K562 (cell line): ENCODE measurements around the gene GAB2. TPM values are rescaled to one million over a fixed set of nuclear protein-coding genes. Genes with fewer than 3 reads are reported as not detected.

ENCODE experiments used
- ATAC-seq: fragments of 200-7000 bp; cut with Tn5 transposase; 3 replicates; pipeline ENCODE4 v1.9.1; 2020; ENCODE audit warnings: moderate library complexity
- BruUV-seq: library from RNA; stranded (reverse); fragments of 400-500 nt; replicated peaks from 2 replicates; lab custom pipeline; 2021; lab: Mats Ljungman, UMichigan
- CTCF ChIA-PET: fragments of 300-600 bp; formaldehyde crosslinking; extraction: SDS; loops from one replicate; lab custom pipeline; 2021; ENCODE audit warnings: low intra/inter-chr PET ratio; lab: Yijun Ruan, JAX
- POLR2A ChIA-PET: fragments of 300-600, 350-650 bp; sonication (Branson Sonifier 250); formaldehyde crosslinking; extraction: SDS; loops from one replicate; lab custom pipeline; 2021; ENCODE audit warnings: antibody characterized with exemption, inconsistent platforms; lab: Yijun Ruan, JAX
- DNase-seq, 4 experiments: peaks; one replicate each; pipeline versions ENCODE4 v3.0.0 to v3.0.0-alpha.2; 2011 to 2018; ENCODE audit warnings: low spot score in 3 of 4, mixed read lengths in 3 of 4; ENCODE audit errors: extremely low read depth in 1 of 4
- FAIRE-seq: peaks from 2 replicates; lab custom pipeline; 2011; peaks lifted over from hg19 to GRCh38; lab: Jason Lieb, UNC
- H2AFZ ChIP-seq: 2 replicates; pipeline ENCODE4 v1.6.0; 2011; ENCODE audit warnings: low read depth, low read length, control low read depth, inconsistent platforms
- H3K27ac ChIP-seq: fragments of 200-600 bp; 3 replicates; pipeline ENCODE4 v1.8.0; 2011; ENCODE audit warnings: low read depth, mild to moderate bottlenecking, control low read depth, inconsistent platforms, low read length, moderate library complexity, mixed read lengths; ENCODE audit errors: extremely low read depth
- H3K27me3 ChIP-seq, 2 experiments: fragments of 300-600 bp in 1 of 2; 2 replicates in 1 of 2; 3 replicates in 1 of 2; pipeline versions ENCODE4 v1.6.0 to v1.8.0; 2011; ENCODE audit warnings: inconsistent platforms in 2 of 2, low read length in 2 of 2, mild to moderate bottlenecking in 1 of 2, mixed read lengths in 1 of 2, moderate library complexity in 1 of 2; ENCODE audit not compliant: control insufficient read depth in 2 of 2, insufficient read depth in 2 of 2
- H3K36me3 ChIP-seq: fragments of 300-600 bp; 3 replicates; pipeline ENCODE4 v1.8.0; 2011; ENCODE audit warnings: mild to moderate bottlenecking, low read length, inconsistent platforms; ENCODE audit not compliant: control insufficient read depth, insufficient read depth
- H3K4me1 ChIP-seq, 2 experiments: fragments of 200-600 bp in 1 of 2; replicated peaks in 1 of 2; 2 replicates in 1 of 2; 3 replicates in 1 of 2; pipeline versions ENCODE4 v1.5.1 to v1.8.0; 2011; ENCODE audit warnings: inconsistent platforms in 2 of 2, low read length in 2 of 2, mild to moderate bottlenecking in 1 of 2, mixed read lengths in 1 of 2, moderate library complexity in 1 of 2; ENCODE audit not compliant: control insufficient read depth in 2 of 2, insufficient read depth in 2 of 2
- H3K4me2 ChIP-seq: 2 replicates; pipeline ENCODE4 v1.6.1; 2011; ENCODE audit warnings: low read length, control low read depth, inconsistent platforms, mixed read lengths; ENCODE audit not compliant: insufficient read depth
- H3K4me3 ChIP-seq: fragments of 200-600 bp; sonication (generic), shearing (Covaris generic); 2 replicates; pipeline ENCODE4 v1.5.1; 2016; ENCODE audit warnings: control low read depth, inconsistent platforms
- H3K79me2 ChIP-seq: fragments of 200-600 bp; 3 replicates; pipeline ENCODE4 v1.8.0; 2011; ENCODE audit warnings: low read length, inconsistent platforms; ENCODE audit not compliant: control insufficient read depth, insufficient read depth
- H3K9ac ChIP-seq, 2 experiments: 2 replicates each; pipeline versions ENCODE4 v1.6.0 to v1.6.1; 2011; ENCODE audit warnings: low read depth in 2 of 2, low read length in 2 of 2, control low read depth in 1 of 2, inconsistent platforms in 1 of 2, mild to moderate bottlenecking in 1 of 2, mixed read lengths in 1 of 2; ENCODE audit not compliant: insufficient read depth in 1 of 2
- H3K9me1 ChIP-seq: one replicate; pipeline ENCODE4 v1.6.0; 2011; ENCODE audit warnings: inconsistent platforms, mild to moderate bottlenecking, low read length, moderate library complexity; ENCODE audit not compliant: control insufficient read depth, insufficient read depth
- H3K9me3 ChIP-seq: replicated peaks from 2 replicates; pipeline ENCODE4 v1.5.1; 2011; ENCODE audit warnings: low read depth, low read length, inconsistent platforms; ENCODE audit not compliant: control insufficient read depth, insufficient read depth
- H4K20me1 ChIP-seq: replicated peaks from 2 replicates; pipeline ENCODE4 v1.6.1; 2011; ENCODE audit warnings: low read length, inconsistent platforms, mixed read lengths; ENCODE audit not compliant: control insufficient read depth, insufficient read depth
- CLOCK ChIP-seq: fragments of 250-450 bp; sonication (Bioruptor Pico); IDR thresholded peaks from 2 replicates; pipeline ENCODE4 v1.4.0; 2020; ENCODE audit warnings: mild to moderate bottlenecking, moderate library complexity, borderline replicate concordance
- NKRF ChIP-seq: fragments of 450-650 bp; IDR thresholded peaks from 2 replicates; pipeline ENCODE4 v1.6.1; 2016; ENCODE audit warnings: borderline replicate concordance
- RBM22 ChIP-seq: fragments of 200-400 bp; formaldehyde crosslinking; IDR thresholded peaks from 2 replicates; pipeline ENCODE4 v1.6.1; 2018; ENCODE audit warnings: low read length, low read depth; ENCODE audit not compliant: poor library complexity, severe bottlenecking
- TAF15 ChIP-seq: fragments of 200-400 bp; formaldehyde crosslinking; IDR thresholded peaks from 2 replicates; pipeline ENCODE4 v1.6.1; 2017; ENCODE audit warnings: mild to moderate bottlenecking, low read depth, low read length, moderate library complexity
- ZKSCAN8 ChIP-seq: fragments of 200-800 bp; sonication (Bioruptor generic); IDR thresholded peaks from 2 replicates; pipeline ENCODE4 v1.6.1; 2016; ENCODE audit warnings: missing genetic modification characterization, missing compliant biosample characterization
- ZNF232 ChIP-seq: sonication (generic); formaldehyde crosslinking; IDR thresholded peaks from 2 replicates; pipeline ENCODE4 v1.8.0; 2022; ENCODE audit warnings: mild to moderate bottlenecking, missing genetic modification reagents
- ZNF76 ChIP-seq: fragments of 250-450 bp; sonication (Bioruptor Pico); IDR thresholded peaks from 2 replicates; pipeline ENCODE4 v1.4.0; 2020; ENCODE audit warnings: mild to moderate bottlenecking, moderate library complexity, borderline replicate concordance
- WGBS: fragments of 100-300 bp; shearing (Covaris generic); methylation state at CpG from one replicate; pipeline ENCODE4 v1.1.6; 2016; ENCODE audit warnings: low coverage, mixed read lengths; ENCODE audit not compliant: insufficient coverage; ENCODE audit errors: missing lambda C conversion rate; 5-methylcytosine and 5-hydroxymethylcytosine counted together
- in situ Hi-C: fragments of 300-500 bp; cut with MboI; formaldehyde crosslinking; loops from 4 replicates; pipeline ENCODE4 v1.15.0; 2018; ENCODE audit warnings: inconsistent platforms, mixed read lengths
- intact Hi-C: fragments of 100-400 bp; cut with micrococcal nuclease; formaldehyde crosslinking; loops from 2 replicates; pipeline ENCODE4 v1.14.2; 2022
- polyA plus RNA-seq, 8 experiments: library from polyadenylated mRNA; depleted of rRNA in 4 of 8; stranded (reverse) in 5 of 8; unstranded in 3 of 8; fragments of >200 nt; fragmentation: Nextera tagmentation in 2 of 8; fragmentation: Illumina TruSeq in 1 of 8; extraction: Ambion mirVana in 2 of 8; extraction: Trizol in 1 of 8; gene quantifications; 2 replicates each; pipeline versions ENCODE4 v1.2.1 to v1.2.3, GENCODE V29; 2011 to 2014; ENCODE audit warnings: inconsistent platforms in 1 of 8, missing spikeins in 1 of 8
- total RNA-seq, 7 experiments: library from RNA; depleted of rRNA in 6 of 7; stranded (reverse); fragments of >200 nt in 6 of 7; fragmentation: Illumina TruSeq in 2 of 7; extraction: Trizol in 2 of 7; gene quantifications; 2 replicates each; pipeline versions ENCODE4 v1.2.1 to v1.2.3, GENCODE V29; 2011 to 2021; ENCODE audit warnings: low replicate concordance in 1 of 7

GAB2 gene
- total and polyA plus RNA-seq, 9 of the 15 experiments (the other 6 are each of a cell fraction or from before 2014, with no cell fraction given) = 2.3 to 35.2 (median 16.1) TPM

DNA sequence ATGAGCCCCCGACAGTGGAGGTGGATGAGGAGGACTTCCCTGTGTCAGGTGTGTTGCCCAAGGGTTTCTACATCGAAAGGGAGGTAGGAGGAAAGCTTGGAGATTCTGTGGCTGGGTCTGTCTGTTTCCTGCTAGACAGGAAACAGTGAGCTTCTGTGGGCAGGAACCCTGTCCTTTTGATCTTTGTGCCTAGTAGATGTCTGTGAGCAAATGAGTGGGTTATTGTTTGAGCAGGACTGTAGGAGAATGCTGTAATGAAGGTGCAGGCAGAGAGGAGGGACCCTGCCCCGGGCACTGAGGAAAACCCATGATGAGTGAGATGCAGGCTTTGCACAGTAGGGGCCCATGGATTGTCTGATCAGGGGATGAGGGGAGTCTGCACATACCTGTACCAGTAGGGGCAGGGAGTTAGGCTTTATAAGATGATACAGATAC lies 214.9 kb downstream of the GAB2 start:
- Histone ChIP-seq H4K20me1 (0 out of 2 replicates have a peak, but pooled peaks cover 6% of the 10 kb centered on the region), H3K9ac (no peak overlapping the region), H3K4me1 (peaks cover 0 to 7% of the 10 kb centered on the region in 2 experiments; a peak in 4 of 5 replicates), H3K36me3 (peaks cover 7% of the 10 kb centered on the region; the same call in 2 of the 3 replicates), H3K9me3 (no peaks in the 10 kb centered on the region), H3K79me2 (no peaks in the 10 kb centered on the region), H3K4me3 (no peak overlapping the region), H2AFZ (no peak overlapping the region), H3K4me2 (no peak overlapping the region), H3K27ac (no peak overlapping the region), H3K27me3 (no peaks in the 10 kb centered on the region), H3K9me1 (no peaks in the 10 kb centered on the region)
- ATAC-seq = no peak
- 22% methylated on average over 2 of the region's 3 CpGs for WGBS
- ChIA-PET POLR2A (interaction anchor here (0.7 to 1.0 kb wide), 2 partner anchors 9 to 10 kb away, joined by 3 read pairs; no protein-coding TSS in a partner anchor), CTCF (no interaction called here)
- in situ Hi-C loops (no loop called here), intact Hi-C loops (no loop called here)
- no TSS peak for BruUV-seq
- no peak for DNase-seq
- no peak for FAIRE-seq
- no peak for TF ChIP-seq TAF15
- TF ChIP-seq RBM22 = no peak
- no peak for TF ChIP-seq NKRF
- TF ChIP-seq ZNF76 (CRISPR knock-in tag) = no peak
- no peak for TF ChIP-seq ZKSCAN8
- TF ChIP-seq ZNF232 (CRISPR knock-in tag) = no peak
- TF ChIP-seq CLOCK (CRISPR knock-in tag) = no peak
